Stimulated activated CD4-positive, alpha-beta T cell treated with anti-CD3 and anti-CD28 coated beads, TNF-alpha, amount 100 ng/mL, for 48 hours (primary cell): Measurements from ENCODE around the gene PLPPR1.

Experiments
- DNase-seq, 3 donors: peaks; one replicate each; pipeline ENCODE4 v3.0.0-alpha.2; 2020; ENCODE audit warnings: low read depth in 3 of 3

PLPPR1 gene

DNA sequence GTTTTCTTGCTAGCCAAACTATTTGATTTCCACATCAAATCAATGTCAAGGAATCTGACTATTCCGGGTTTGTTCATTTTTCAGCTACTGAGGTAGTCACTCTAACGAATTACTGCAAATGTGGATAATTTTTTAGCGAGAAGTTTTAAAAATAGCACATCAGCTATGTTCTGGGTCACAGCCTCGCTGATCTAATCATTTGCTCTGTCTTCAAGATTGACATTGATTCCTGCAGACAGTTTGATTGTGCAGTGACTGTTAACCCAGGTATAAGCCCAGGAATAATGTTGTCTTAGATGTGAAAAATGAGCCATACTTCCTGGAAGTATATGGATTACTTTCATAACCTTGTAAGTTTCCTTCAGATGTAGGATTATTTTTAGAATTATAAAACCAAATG is 181.1 kb downstream of the PLPPR1 start:
- no peak for DNase-seq

- no peak for DNase-seq
These were observed 184.1 kb downstream of the PLPPR1 start for GRCh38 chr9:101212661-101213060.

- DNase-seq = no peak
These were observed 190.5 kb downstream of the PLPPR1 start for GRCh38 chr9:101219030-101219429.

GRCh38 chr9:101220341-101220740 is 191.8 kb downstream of the PLPPR1 start:
- DNase-seq = no peak

DNA sequence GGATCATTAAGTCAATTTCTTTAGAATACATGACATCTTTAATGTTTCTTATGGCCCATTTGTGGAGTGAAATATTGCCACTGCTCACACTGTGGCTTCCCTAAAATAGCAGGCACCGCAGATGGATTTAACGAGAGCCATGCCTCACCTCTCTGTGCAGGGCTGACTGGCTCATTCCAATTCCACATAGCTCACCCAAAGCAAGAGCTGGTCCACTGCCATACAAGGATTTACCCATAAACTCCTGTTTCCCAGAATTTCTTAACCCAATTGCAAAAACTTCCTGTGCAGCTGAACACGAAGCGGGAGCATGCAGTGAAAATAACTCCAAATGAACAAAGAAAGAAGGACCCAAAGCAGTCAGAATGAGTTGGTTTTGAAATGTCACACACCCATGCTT is 196.7 kb downstream of the PLPPR1 start:
- DNase-seq = no peak

- no peak for DNase-seq
These were observed 197.6 kb downstream of the PLPPR1 start for GRCh38 chr9:101226161-101226560.

GRCh38 chr9:101226803-101227202 is 198.3 kb downstream of the PLPPR1 start:
- no peak for DNase-seq

GRCh38 chr9:101229606-101230005 is 201.1 kb downstream of the PLPPR1 start:
- DNase-seq = no peak

- DNase-seq = no peak
These were observed 204.0 kb downstream of the PLPPR1 start for GRCh38 chr9:101232405-101232977.

DNA sequence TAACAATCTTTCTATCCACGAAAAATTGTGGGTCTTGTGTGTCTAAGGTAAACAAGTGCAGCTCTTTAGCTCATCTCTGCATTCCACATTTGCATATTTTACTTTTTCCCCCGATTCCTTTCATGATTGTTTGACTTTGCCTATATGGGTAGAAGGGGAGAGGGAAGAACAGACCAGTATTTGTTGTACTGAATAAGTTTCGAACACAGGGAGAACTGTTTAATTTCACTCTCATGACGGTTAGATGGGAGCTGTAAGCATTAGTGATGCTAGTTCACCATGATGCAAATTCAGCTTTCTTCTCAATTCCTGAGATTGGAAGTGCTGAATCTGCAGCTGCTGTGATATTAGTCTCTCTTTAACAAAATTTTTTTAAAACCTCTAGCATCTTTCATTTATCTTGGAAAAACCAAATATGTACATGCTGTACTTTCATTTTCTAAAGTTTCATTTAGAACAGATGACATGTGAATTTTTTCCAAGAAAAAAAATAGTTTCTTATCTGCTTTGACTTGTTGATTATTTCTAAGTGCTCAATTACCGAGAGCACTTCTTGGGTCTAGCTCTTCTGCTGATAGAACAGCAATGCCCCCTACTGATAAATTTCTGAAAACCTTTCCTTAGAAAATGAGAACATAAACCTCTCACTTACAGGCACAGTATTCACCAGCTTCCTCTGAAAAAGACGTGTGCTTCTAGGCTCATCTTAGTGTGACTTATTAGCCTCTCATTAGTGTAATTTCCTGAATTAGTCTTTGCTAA is 206.8 kb downstream of the PLPPR1 start:
- DNase-seq = no peak

DNA sequence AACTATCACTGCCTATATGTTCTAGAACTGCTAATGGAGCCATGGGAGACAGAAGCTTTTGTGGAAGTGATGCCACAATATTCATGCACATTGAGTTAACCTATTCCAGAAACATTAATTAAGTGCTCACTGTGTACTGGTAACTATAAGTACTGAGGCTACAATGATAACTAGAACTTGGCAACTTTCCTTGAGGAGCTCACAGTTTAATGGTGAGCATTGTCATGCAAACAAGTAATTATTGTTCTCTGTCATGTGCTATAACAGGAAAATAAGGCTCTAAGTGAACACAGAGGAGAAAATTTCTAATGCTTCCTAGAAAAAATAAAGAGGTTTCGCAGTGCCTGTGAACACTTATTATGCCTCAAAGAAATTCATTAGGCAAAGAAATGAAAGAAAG is 214.1 kb downstream of the PLPPR1 start:
- DNase-seq = no peak

- no peak for DNase-seq
These were observed 218.2 kb downstream of the PLPPR1 start for GRCh38 chr9:101246691-101247090.

- no peak for DNase-seq
These were observed 218.8 kb downstream of the PLPPR1 start for GRCh38 chr9:101247297-101247696.

DNA sequence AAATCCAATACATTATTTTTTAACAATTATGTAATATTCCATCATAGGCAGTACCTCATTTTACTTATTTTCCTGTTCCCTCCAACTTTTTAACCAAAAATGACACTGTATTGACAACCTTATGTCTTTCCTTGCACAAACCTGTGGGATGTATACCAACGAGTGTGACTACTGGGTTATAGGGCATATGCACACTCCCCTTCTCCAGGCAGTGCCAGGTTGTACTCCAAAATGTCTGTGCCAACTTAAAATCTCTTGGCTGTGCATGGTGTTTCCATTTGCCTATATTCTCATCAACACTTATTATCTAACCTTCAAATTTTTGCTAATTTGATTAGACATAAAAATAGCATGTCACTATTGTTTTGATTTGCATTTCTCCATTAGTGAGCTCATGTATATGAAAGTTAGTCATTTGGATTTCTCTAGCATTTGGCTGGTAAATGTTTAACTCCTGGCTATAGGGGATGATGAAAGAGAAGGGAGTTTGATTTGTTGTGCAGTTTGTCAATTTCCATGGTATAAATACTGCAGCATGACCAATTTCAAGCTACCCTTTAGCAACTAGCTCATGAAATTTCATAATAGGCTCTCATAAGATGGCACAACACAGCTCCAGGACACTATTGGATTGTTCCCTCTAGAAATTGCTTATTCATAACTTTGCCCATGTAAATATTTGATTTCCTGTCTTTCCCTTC is 226.4 kb downstream of the PLPPR1 start:
- no peak for DNase-seq

DNA sequence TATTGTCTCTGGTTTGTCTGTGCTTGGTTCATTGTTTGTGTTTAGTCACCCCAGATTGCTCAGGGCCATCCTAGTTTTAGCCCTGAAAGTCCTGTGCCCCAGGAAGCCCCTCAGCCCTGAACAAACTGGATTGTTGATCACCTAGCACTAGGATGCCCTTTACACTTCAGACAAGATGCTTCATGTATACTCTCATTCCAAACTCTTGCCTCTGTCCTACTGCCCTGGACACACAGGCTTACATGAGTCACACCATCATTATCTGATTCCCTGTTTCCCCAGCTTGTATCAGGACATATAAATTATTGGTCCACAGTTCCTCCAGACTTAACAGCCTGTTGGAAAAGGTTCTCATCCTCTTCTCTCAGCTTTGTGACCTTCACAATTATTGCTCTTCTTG is 236.2 kb downstream of the PLPPR1 start:
- DNase-seq = no peak

DNA sequence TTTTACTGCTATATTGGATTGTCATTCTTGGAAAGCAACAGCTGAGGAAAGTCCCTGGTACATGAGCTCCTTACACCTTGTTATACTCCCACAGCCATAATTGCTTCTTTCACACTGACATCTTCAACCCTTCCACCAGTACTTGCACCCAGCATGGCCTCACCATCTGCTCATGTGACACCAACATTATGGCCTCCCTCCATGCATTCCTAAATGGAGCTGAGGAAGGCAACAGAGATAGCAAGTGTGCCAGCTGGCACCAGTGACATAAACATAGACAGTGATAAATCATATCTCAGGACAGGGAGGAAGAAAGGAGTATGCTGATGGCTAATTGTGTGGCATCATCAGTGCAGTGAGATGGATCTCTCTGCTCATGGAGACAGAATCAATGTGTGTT is 236.7 kb downstream of the PLPPR1 start:
- DNase-seq = no peak

- no peak for DNase-seq
These were observed 239.9 kb downstream of the PLPPR1 start for GRCh38 chr9:101268426-101268825.

DNA sequence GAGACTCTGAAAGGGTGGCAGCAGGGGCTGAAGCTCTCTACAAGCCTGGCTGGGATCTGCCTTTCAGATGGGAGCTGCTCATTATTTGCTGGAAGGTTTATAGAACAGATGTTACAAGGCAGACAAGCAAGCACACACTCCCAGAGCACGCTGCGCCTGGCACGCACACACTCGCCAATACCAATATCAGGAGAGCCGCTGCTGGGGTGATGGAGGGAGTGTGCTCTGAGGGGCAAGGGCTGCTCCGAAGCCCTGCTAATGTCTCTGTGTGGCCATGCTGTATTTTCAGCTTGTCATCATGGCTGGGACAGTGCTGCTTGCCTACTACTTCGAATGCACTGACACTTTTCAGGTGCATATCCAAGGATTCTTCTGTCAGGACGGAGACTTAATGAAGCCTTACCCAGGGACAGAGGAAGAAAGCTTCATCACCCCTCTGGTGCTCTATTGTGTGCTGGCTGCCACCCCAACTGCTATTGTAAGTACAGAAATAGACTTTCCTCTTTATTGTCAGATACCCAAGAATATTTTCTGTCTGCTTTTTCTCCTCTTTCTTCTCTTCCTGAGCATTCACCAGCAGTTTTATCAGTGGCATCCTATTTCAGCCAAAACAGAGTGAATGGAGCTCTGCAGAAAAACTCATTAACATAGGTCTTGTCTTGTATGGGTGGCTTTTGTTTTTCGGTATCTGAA is 241.2 kb downstream of the PLPPR1 start:
- no peak for DNase-seq

- DNase-seq = no peak
These were observed 241.8 kb downstream of the PLPPR1 start for GRCh38 chr9:101270302-101270701.

- DNase-seq = no peak
These were observed 242.6 kb downstream of the PLPPR1 start for GRCh38 chr9:101271102-101271501.

DNA sequence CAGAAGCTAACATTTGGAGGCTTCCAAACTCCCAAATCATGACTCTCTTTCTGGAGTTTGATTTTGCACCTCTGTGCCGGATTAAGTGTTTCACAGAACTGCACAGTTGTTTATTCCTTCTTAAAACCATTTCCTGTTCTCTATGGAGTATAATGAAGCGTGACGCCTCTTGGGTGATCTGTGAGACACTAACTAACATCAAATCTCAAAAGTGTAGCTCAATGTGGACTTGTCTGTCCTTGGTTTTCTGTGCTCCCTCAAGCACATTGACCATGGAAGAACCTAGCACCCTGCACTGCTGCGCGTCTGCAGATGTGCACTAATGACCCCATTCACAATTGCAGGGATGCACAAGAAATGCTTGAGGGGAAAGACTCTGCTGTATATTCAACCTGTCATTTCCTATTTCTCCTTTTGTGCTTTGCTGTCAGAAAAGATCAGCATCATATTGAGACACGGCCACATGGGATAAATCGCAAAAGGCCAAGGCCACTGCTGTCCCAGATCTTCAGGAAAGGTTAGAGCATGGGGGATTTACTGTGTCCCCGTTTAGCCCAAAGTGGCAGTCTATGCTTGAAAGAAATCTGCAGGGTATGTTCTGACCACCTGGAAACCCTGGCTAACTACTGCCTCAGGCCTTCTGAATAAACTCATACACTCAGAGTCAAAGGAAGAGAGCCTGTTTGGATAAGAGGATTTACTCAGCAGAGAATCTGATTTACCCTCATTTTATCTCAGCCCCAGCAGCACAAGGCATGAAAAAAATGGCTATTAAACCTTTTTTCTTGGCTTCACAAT is 246.6 kb downstream of the PLPPR1 start:
- no peak for DNase-seq
